Measurements from ENCODE around the gene BEST4.

DNA sequence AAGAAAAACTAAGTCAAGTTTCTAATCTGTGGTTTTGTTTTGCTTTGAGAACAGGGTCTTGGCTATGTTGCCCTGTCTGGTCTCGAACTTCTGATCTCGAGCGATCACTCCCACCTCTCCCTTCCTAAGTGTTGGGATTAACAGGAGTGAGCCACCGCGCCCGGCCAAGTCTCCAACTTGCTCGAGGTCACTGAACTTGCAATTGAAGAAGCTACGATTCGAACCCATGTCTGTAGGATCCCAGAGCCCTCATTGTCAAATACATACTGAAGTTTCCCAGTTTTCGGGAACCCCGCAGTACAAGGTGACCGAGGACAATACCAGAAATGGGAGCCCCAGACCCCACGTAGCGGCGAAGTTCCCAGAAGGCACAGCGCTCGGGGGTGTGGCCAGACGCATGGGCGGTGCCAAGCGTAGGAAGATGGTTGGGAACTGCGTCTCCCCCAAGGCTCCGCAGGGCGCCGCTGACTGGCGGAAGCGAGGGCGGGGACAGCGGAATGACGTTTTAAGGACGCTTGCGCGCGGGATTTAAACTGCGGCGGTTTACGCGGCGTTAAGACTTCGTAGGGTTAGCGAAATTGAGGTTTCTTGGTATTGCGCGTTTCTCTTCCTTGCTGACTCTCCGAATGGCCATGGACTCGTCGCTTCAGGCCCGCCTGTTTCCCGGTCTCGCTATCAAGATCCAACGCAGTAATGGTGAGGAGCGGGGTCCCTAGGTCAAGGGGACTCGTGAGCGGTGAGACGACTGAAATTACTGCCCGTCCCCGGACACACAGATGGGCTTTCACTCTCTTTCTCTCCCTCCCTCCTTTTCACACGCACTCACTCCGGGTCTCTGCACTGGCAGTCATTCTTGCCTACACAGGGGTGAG lies 48.4 kb downstream of the BEST4 start, which contains the start of gene KIF2C:
- TF ChIP-seq, protein P1, sequence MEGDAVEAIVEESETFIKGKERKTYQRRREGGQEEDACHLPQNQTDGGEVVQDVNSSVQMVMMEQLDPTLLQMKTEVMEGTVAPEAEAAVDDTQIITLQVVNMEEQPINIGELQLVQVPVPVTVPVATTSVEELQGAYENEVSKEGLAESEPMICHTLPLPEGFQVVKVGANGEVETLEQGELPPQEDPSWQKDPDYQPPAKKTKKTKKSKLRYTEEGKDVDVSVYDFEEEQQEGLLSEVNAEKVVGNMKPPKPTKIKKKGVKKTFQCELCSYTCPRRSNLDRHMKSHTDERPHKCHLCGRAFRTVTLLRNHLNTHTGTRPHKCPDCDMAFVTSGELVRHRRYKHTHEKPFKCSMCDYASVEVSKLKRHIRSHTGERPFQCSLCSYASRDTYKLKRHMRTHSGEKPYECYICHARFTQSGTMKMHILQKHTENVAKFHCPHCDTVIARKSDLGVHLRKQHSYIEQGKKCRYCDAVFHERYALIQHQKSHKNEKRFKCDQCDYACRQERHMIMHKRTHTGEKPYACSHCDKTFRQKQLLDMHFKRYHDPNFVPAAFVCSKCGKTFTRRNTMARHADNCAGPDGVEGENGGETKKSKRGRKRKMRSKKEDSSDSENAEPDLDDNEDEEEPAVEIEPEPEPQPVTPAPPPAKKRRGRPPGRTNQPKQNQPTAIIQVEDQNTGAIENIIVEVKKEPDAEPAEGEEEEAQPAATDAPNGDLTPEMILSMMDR (optimal IDR thresholded peaks at IDR 0.05 in 1 of 3, IDR thresholded peaks at IDR 0.05 in 1 of 3, conservative IDR thresholded peaks at IDR 0.05 in 1 of 3; ENCODE audit: extremely low read depth in 1 of 3, insufficient read depth in 2 of 3, low read length in 3 of 3): no peak
- no peak for TF ChIP-seq EZH2 (IDR thresholded peaks at IDR 0.05; ENCODE audit: low read length)

Data from keratinocyte (primary cell).